HepG2 (cell line): ENCODE measurements around the gene TMEM204. TPM values are rescaled to one million over a fixed set of nuclear protein-coding genes. Genes with fewer than 3 reads are reported as not detected.
A peak's percentile ranks its signal among the peaks of the same experiment; 100 is the strongest.

Source experiments
- ATAC-seq: fragments of 200-7000 bp; cut with Tn5 transposase; 3 replicates; pipeline ENCODE4 v1.9.1; 2020; ENCODE audit warnings: mild to moderate bottlenecking, moderate library complexity
- BruUV-seq: library from RNA; stranded (reverse); fragments of 400-500 nt; replicated peaks from 2 replicates; lab custom pipeline; 2021; lab: Mats Ljungman, UMichigan
- CTCF ChIA-PET: fragments of 300-600 bp; formaldehyde crosslinking; extraction: SDS; loops from one replicate; lab custom pipeline; 2021; ENCODE audit warnings: low total read pairs, inconsistent platforms, low intra/inter-chr PET ratio; lab: Yijun Ruan, JAX
- POLR2A ChIA-PET: fragments of 350-600 bp; sonication (Branson Sonifier 250); formaldehyde crosslinking; loops from one replicate; lab custom pipeline; 2020; ENCODE audit warnings: antibody characterized with exemption, inconsistent platforms; lab: Yijun Ruan, JAX
- DNase-seq: peaks from one replicate; pipeline ENCODE4 v3.0.0-alpha.2; 2015; ENCODE audit warnings: low spot score
- FAIRE-seq: peaks from 3 replicates; lab custom pipeline; 2011; peaks lifted over from hg19 to GRCh38; lab: Jason Lieb, UNC
- H2AFZ ChIP-seq: one replicate; pipeline ENCODE4 v1.6.1; 2011; ENCODE audit warnings: low read length, inconsistent platforms
- H3K27ac ChIP-seq: fragments of 300-600 bp; 3 replicates; pipeline ENCODE4 v1.8.0; 2011; ENCODE audit warnings: mixed run types, mild to moderate bottlenecking, mixed read lengths, low read length, inconsistent platforms; ENCODE audit not compliant: insufficient read depth; ENCODE audit errors: extremely low read length
- H3K27me3 ChIP-seq, 2 experiments: fragments of 200-600 bp in 1 of 2; 2 replicates in 1 of 2; 3 replicates in 1 of 2; pipeline versions ENCODE4 v1.6.0 to v1.8.0; 2011; ENCODE audit warnings: low read length in 2 of 2, mild to moderate bottlenecking in 2 of 2, moderate library complexity in 2 of 2, inconsistent platforms in 1 of 2; ENCODE audit not compliant: insufficient read depth in 2 of 2, control insufficient read depth in 1 of 2
- H3K36me3 ChIP-seq, 2 experiments: fragments of 200-600 bp in 1 of 2; replicated peaks in 1 of 2; 2 replicates in 1 of 2; 3 replicates in 1 of 2; pipeline versions ENCODE4 v1.5.1 to v1.8.0; 2011; ENCODE audit warnings: low read length in 2 of 2, inconsistent platforms in 1 of 2; ENCODE audit not compliant: insufficient read depth in 2 of 2, control insufficient read depth in 1 of 2
- H3K4me1 ChIP-seq: 2 replicates; pipeline ENCODE4 v1.5.1; 2012; ENCODE audit warnings: low read length, inconsistent platforms; ENCODE audit not compliant: insufficient read depth
- H3K4me2 ChIP-seq: 2 replicates; pipeline ENCODE4 v1.6.0; 2011; ENCODE audit warnings: low read depth, low read length, inconsistent platforms
- H3K4me3 ChIP-seq, 3 experiments: fragments of 200-600 bp in 1 of 3; sonication (generic), shearing (Covaris generic) in 1 of 3; replicated peaks in 1 of 3; 2 replicates each; pipeline ENCODE4 v1.5.1; 2011 to 2016; ENCODE audit warnings: low read length in 3 of 3, inconsistent platforms in 2 of 3, low read depth in 2 of 3, mild to moderate bottlenecking in 2 of 3, control low read depth in 1 of 3, mixed read lengths in 1 of 3; ENCODE audit not compliant: insufficient read depth in 1 of 3
- H3K79me2 ChIP-seq: one replicate; pipeline ENCODE4 v1.6.1; 2011; ENCODE audit warnings: low read length, inconsistent platforms; ENCODE audit not compliant: insufficient read depth
- H3K9ac ChIP-seq: 2 replicates; pipeline ENCODE4 v1.6.0; 2011; ENCODE audit warnings: mild to moderate bottlenecking, low read depth, low read length, inconsistent platforms; ENCODE audit not compliant: insufficient read depth
- H3K9me3 ChIP-seq: 2 replicates; pipeline ENCODE4 v1.5.1; 2012; ENCODE audit warnings: mild to moderate bottlenecking, low read length
- H4K20me1 ChIP-seq: 2 replicates; pipeline ENCODE4 v1.6.0; 2011; ENCODE audit warnings: inconsistent platforms, mild to moderate bottlenecking, low read length, moderate library complexity; ENCODE audit not compliant: insufficient read depth
- BATF2 ChIP-seq: sonication (generic); formaldehyde crosslinking; IDR thresholded peaks from 2 replicates; pipeline ENCODE4 v1.8.0; 2022; ENCODE audit warnings: mild to moderate bottlenecking, missing genetic modification reagents, moderate library complexity
- CEBPB ChIP-seq: IDR thresholded peaks from 2 replicates; pipeline ENCODE4 v1.6.1; 2011; ENCODE audit warnings: low read depth, low read length, improper control_type of control experiment, borderline replicate concordance
- LBX2 ChIP-seq: sonication (generic); formaldehyde crosslinking; IDR thresholded peaks from 2 replicates; pipeline ENCODE4 v1.5.0; 2020; ENCODE audit warnings: missing genetic modification reagents, mild to moderate bottlenecking, borderline replicate concordance
- MIER3 ChIP-seq: IDR thresholded peaks from 2 replicates; pipeline ENCODE4 v1.6.1; 2016; ENCODE audit warnings: missing compliant biosample characterization, borderline replicate concordance
- SIX4 ChIP-seq: sonication (generic); formaldehyde crosslinking; IDR thresholded peaks from 2 replicates; pipeline ENCODE4 v1.4.0; 2020; ENCODE audit warnings: missing genetic modification reagents
- ZMYM2 ChIP-seq: sonication (generic); formaldehyde crosslinking; IDR thresholded peaks from 2 replicates; pipeline ENCODE4 v1.8.0; 2022; ENCODE audit warnings: mild to moderate bottlenecking, missing genetic modification reagents
- ZNF10 ChIP-seq: sonication (generic); formaldehyde crosslinking; IDR thresholded peaks from 2 replicates; pipeline ENCODE4 v1.4.0; 2020; ENCODE audit warnings: mild to moderate bottlenecking, low read depth, missing genetic modification reagents, borderline replicate concordance
- ZNF460 ChIP-seq: sonication (generic); formaldehyde crosslinking; IDR thresholded peaks from 2 replicates; pipeline ENCODE4 v1.5.1; 2020; ENCODE audit warnings: missing genetic modification reagents, mild to moderate bottlenecking, borderline replicate concordance
- ZNF557 ChIP-seq: sonication (generic); formaldehyde crosslinking; IDR thresholded peaks from 2 replicates; pipeline ENCODE4 v1.4.0; 2020; ENCODE audit warnings: missing genetic modification reagents
- ZNF737 ChIP-seq: sonication (generic); formaldehyde crosslinking; IDR thresholded peaks from 2 replicates; pipeline ENCODE4 v1.5.0; 2020; ENCODE audit warnings: missing genetic modification reagents, mild to moderate bottlenecking, borderline replicate concordance
- WGBS: methylation state at CpG from one replicate; pipeline ENCODE4 v1.1.6; 2017; ENCODE audit warnings: low lambda C conversion rate; 5-methylcytosine and 5-hydroxymethylcytosine counted together
- in situ Hi-C: cut with HindIII; loops from 2 replicates; pipeline ENCODE4 v1.10.0; 2017; ENCODE audit warnings: low pct_unique_long_range_greater_than_20kb; ENCODE audit not compliant: extremely low pct_ligation_motif_present
- intact Hi-C: fragments of 100-400 bp; cut with micrococcal nuclease; formaldehyde crosslinking; loops from one replicate; pipeline ENCODE4 v1.10.0; 2022; ENCODE audit not compliant: unreplicated experiment
- polyA plus RNA-seq, 8 experiments: library from polyadenylated mRNA; depleted of rRNA in 3 of 8; stranded (reverse) in 7 of 8; unstranded in 1 of 8; fragments of >200 nt; fragmentation: Illumina TruSeq in 4 of 8; extraction: Trizol in 4 of 8; gene quantifications; 2 replicates each; pipeline versions ENCODE4 v1.2.1 to v1.2.3, GENCODE V29; 2011 to 2016; ENCODE audit warnings: low read depth in 4 of 8, missing spikeins in 1 of 8, mixed read lengths in 1 of 8; ENCODE audit not compliant: insufficient read depth in 1 of 8
- total RNA-seq, 5 experiments: library from RNA; depleted of rRNA; stranded (reverse); fragments of >200 nt; fragmentation: Illumina TruSeq; extraction: Trizol; gene quantifications; 2 replicates each; pipeline ENCODE4 v1.2.3, GENCODE V29; 2016; ENCODE audit warnings: low read depth in 1 of 5

Gene TMEM204
- total and polyA plus RNA-seq, 2 of the 13 experiments (the other 11 are each of a cell fraction or from before 2014, with no cell fraction given) = not detected

GRCh38 chr16:1584926-1585484 lies 51.5 kb downstream of the TMEM204 start:
- no peaks in the 10 kb centered on the region for H3K27me3 ChIP-seq
- FAIRE-seq (no peak), DNase-seq (no peak), ATAC-seq (no peak)
- no peak overlapping the region for H2AFZ ChIP-seq
- H3K9ac ChIP-seq = no peak overlapping the region
- intact Hi-C loops (no loop called here), in situ Hi-C loops (no loop called here)
- no peak overlapping the region for H3K4me3 ChIP-seq
- H3K27ac ChIP-seq = no peak overlapping the region
- TSS peak; percentile 36 for BruUV-seq
- H3K9me3 ChIP-seq = no peaks in the 10 kb centered on the region
- ChIA-PET CTCF (no interaction called here), POLR2A (no interaction called here)
- WGBS = 83% methylated on average over 8 of the region's 8 CpGs
- H3K4me2 ChIP-seq = no peak overlapping the region
- no peak for TF ChIP-seq ZNF460 (CRISPR knock-in tag)
- no peak for TF ChIP-seq LBX2 (CRISPR knock-in tag)
- no peak for TF ChIP-seq SIX4
- no peak for TF ChIP-seq ZNF10
- no peak for TF ChIP-seq ZNF737 (CRISPR knock-in tag)
- no peaks in the 10 kb centered on the region for H4K20me1 ChIP-seq
- no peaks in the 10 kb centered on the region for H3K79me2 ChIP-seq
- peaks cover 11% of the 10 kb centered on the region for H3K4me1 ChIP-seq
- H3K36me3 ChIP-seq = peaks cover 11 to 44% of the 10 kb centered on the region in 2 experiments; a peak in 4 of 5 replicates

- H3K9ac ChIP-seq = no peak overlapping the region
These were observed 56.9 kb downstream of the TMEM204 start for GRCh38 chr16:1590366-1590765.

More at GRCh38 chr16:1590366-1590765, 56.9 kb downstream of the TMEM204 start:
- ChIA-PET CTCF (no interaction called here), POLR2A (no interaction called here)
- no peak for TF ChIP-seq MIER3 (CRISPR knock-in tag)
- TF ChIP-seq CEBPB = no peak
- TF ChIP-seq BATF2 (CRISPR knock-in tag) = no peak
- TF ChIP-seq ZNF557 (CRISPR knock-in tag) = no peak
- TF ChIP-seq ZMYM2 = no peak
- Histone ChIP-seq H3K27me3 (no peaks in the 10 kb centered on the region), H3K36me3 (peaks cover 9 to 27% of the 10 kb centered on the region in 2 experiments; a peak in 4 of 5 replicates), H3K4me2 (no peak overlapping the region), H3K9me3 (no peaks in the 10 kb centered on the region), H3K79me2 (no peaks in the 10 kb centered on the region), H2AFZ (no peak overlapping the region), H4K20me1 (no peaks in the 10 kb centered on the region), H3K4me1 (no peaks in the 10 kb centered on the region), H3K4me3 (no peak overlapping the region), H3K27ac (no peak overlapping the region)
- FAIRE-seq = no peak
- DNase-seq = no peak
- no peak for ATAC-seq
- BruUV-seq = no TSS peak
- WGBS = 96% methylated on average over 5 of the region's 6 CpGs
- intact Hi-C loops = no loop called here
- in situ Hi-C loops = no loop called here
